Peyer's patch (tissue), 4 donors: ENCODE measurements around the gene GSAP. TPM values are rescaled to one million over a fixed set of nuclear protein-coding genes. Genes with fewer than 3 reads are reported as not detected.
"Not testable (repeated sequence)": the region's sequence is repeated elsewhere in the genome, so short reads cannot be mapped to it uniquely, and the experiment has no call there.

Experiments
- DNase-seq, 3 donors: peaks; one replicate each; pipeline ENCODE4 v3.0.0-alpha.2; 2017 to 2019
- H3K27ac ChIP-seq, 4 donors: fragments of 200-600 bp; sonication (generic); one replicate each; pipeline ENCODE4 v1.5.1; 2016 to 2019
- H3K27me3 ChIP-seq, 2 donors: fragments of 200-600 bp; sonication (generic); one replicate each; pipeline ENCODE4 v1.5.1; 2019
- H3K36me3 ChIP-seq, 3 donors: fragments of 200-600 bp; sonication (generic); one replicate each; pipeline ENCODE4 v1.5.1; 2016 to 2019
- H3K4me1 ChIP-seq, 4 donors: fragments of 200-600 bp; sonication (generic); one replicate each; pipeline ENCODE4 v1.5.1; 2016 to 2019
- H3K4me3 ChIP-seq, 4 donors: fragments of 200-600 bp; sonication (generic); 1 replicate in 3 of 4; 2 replicates in 1 of 4; pipeline ENCODE4 v1.5.1; 2016 to 2019; ENCODE audit warnings: mild to moderate bottlenecking in 1 of 4
- H3K9me3 ChIP-seq, 4 donors: fragments of 200-600 bp; sonication (generic); one replicate each; pipeline ENCODE4 v1.5.1; 2016 to 2019; ENCODE audit warnings: mild to moderate bottlenecking in 1 of 4
- POLR2A ChIP-seq, 2 donors: fragments of 450-650 bp; IDR thresholded peaks; one replicate each; pipeline ENCODE4 v1.5.1; 2017; ENCODE audit warnings: antibody characterized with exemption in 2 of 2, mild to moderate bottlenecking in 2 of 2, moderate library complexity in 2 of 2
- total RNA-seq, 4 donors: library from RNA; depleted of rRNA; stranded (reverse); fragments of >200 nt; gene quantifications; one replicate each; pipeline ENCODE4 v1.1.0, GENCODE V29; 2016
- TF ChIP-seq, protein P1 (sequence below), 6 experiments: fragments of 450-650 bp in 4 of 6; fragments of 200-600 bp in 2 of 6; sonication (generic) in 1 of 6; IDR thresholded peaks; one replicate each; pipeline ENCODE4 v1.5.1; 2017 to 2019; ENCODE audit warnings: antibody characterized with exemption in 6 of 6, mild to moderate bottlenecking in 3 of 6, moderate library complexity in 1 of 6

The GSAP gene
- total RNA-seq, 4 donors from 2014 or later: 6.8 to 70.1 (median 28.7) TPM

GRCh38 chr7:77455321-77455720 is 39.2 kb upstream of the GSAP start:
- DNase-seq: no peak
- Histone ChIP-seq H3K27ac (no peak overlapping the region), H3K4me3 (no peak overlapping the region), H3K36me3 (no peaks in the 10 kb centered on the region), H3K9me3 (no peaks in the 10 kb centered on the region), H3K4me1 (no peaks in the 10 kb centered on the region), H3K27me3 (no peaks in the 10 kb centered on the region)
- TF ChIP-seq, protein P1, sequence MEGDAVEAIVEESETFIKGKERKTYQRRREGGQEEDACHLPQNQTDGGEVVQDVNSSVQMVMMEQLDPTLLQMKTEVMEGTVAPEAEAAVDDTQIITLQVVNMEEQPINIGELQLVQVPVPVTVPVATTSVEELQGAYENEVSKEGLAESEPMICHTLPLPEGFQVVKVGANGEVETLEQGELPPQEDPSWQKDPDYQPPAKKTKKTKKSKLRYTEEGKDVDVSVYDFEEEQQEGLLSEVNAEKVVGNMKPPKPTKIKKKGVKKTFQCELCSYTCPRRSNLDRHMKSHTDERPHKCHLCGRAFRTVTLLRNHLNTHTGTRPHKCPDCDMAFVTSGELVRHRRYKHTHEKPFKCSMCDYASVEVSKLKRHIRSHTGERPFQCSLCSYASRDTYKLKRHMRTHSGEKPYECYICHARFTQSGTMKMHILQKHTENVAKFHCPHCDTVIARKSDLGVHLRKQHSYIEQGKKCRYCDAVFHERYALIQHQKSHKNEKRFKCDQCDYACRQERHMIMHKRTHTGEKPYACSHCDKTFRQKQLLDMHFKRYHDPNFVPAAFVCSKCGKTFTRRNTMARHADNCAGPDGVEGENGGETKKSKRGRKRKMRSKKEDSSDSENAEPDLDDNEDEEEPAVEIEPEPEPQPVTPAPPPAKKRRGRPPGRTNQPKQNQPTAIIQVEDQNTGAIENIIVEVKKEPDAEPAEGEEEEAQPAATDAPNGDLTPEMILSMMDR (IDR thresholded peaks at IDR 0.05): no peak
- no peak for TF ChIP-seq POLR2A (IDR thresholded peaks at IDR 0.05)

DNA sequence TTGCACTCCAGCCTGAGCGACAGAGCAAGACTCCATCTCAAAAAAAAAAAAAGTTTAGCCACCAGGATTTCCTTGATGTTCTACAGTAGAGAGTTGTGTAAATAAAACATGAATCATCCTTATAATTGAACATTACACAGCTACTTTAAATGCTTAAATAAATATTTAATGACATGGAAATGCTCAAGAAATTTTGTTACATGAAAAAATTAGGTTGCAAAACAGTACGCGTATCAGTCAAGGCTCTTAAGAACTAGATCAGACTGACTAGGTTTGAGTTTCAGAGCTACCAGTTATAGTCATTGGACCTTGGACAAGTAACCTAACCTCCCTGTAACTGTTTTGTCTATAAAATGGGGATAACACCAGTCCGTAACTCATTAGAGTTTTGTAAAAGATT is 38.7 kb upstream of the GSAP start:
- H3K27me3 ChIP-seq: no peaks in the 10 kb centered on the region
- no peaks in the 10 kb centered on the region for H3K9me3 ChIP-seq
- H3K27ac ChIP-seq: no peak overlapping the region
- H3K36me3 ChIP-seq: no peaks in the 10 kb centered on the region
- TF ChIP-seq, protein P1 (IDR thresholded peaks at IDR 0.05): no peak
- TF ChIP-seq POLR2A (IDR thresholded peaks at IDR 0.05): no peak
- no peak for DNase-seq
- no peaks in the 10 kb centered on the region for H3K4me1 ChIP-seq
- no peak overlapping the region for H3K4me3 ChIP-seq

DNA sequence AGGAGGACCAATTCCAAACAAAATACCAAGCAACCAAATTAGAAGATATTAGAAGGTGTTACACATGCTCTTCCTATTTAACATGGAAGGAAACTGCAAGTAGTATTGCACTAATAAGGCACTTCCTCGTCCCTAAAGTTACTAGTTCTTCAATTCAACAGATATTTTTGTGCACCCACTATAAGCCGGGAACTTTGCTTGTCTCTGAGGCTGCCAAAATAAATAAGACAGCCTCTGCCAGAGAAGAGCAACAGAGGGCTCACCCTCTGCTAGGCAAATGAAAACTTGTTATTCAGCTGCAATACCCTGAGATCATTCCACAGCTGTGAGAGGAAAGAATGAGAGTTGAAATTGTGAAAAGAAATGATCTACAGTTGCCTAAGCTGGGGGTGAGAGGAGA is 37.4 kb upstream of the GSAP start:
- H3K27me3 ChIP-seq: no peaks in the 10 kb centered on the region
- DNase-seq: no peak
- no peaks in the 10 kb centered on the region for H3K9me3 ChIP-seq
- TF ChIP-seq POLR2A (IDR thresholded peaks at IDR 0.05): no peak
- TF ChIP-seq, protein P1 (IDR thresholded peaks at IDR 0.05): no peak
- H3K36me3 ChIP-seq: no peaks in the 10 kb centered on the region
- H3K27ac ChIP-seq: no peak overlapping the region
- H3K4me3 ChIP-seq: no peak overlapping the region
- H3K4me1 ChIP-seq: no peaks in the 10 kb centered on the region

- DNase-seq, H3K4me1 ChIP-seq, H3K27me3 ChIP-seq, H3K27ac ChIP-seq, H3K9me3 ChIP-seq, H3K36me3 ChIP-seq: not testable (repeated sequence)
- H3K4me3 ChIP-seq: peak overlapping the region in 1 of 4 donors; percentile 12
Measured at GRCh38 chr7:77451950-77452349, 35.8 kb upstream of the GSAP start.

- H3K4me3 ChIP-seq: no peak overlapping the region
- DNase-seq: no peak
- TF ChIP-seq, protein P1 (IDR thresholded peaks at IDR 0.05): no peak
- no peak for TF ChIP-seq POLR2A (IDR thresholded peaks at IDR 0.05)
- no peak overlapping the region for H3K27ac ChIP-seq
- H3K27me3 ChIP-seq: no peaks in the 10 kb centered on the region
- no peaks in the 10 kb centered on the region for H3K9me3 ChIP-seq
- no peaks in the 10 kb centered on the region for H3K36me3 ChIP-seq
- H3K4me1 ChIP-seq: no peaks in the 10 kb centered on the region
Measured at GRCh38 chr7:77450613-77451012, 34.5 kb upstream of the GSAP start.

DNA sequence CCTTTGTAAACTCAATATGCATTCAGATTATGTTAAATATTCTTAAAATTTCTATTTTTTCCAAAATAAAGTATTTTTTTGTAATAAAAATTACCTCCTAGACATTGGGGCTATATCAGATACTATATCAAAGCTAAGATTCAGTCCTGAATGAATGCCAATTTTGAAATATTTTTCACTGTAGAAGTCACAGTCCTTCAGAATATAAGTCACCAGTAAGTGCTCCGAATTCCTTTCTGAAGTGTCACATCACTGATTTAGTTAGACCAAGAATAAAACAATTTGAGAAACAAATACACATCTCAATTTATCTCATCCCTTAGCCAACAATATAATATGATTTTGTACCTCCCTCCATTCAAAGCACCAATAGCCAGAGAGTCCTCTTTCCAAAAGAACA is 33.9 kb upstream of the GSAP start:
- TF ChIP-seq, protein P1 (IDR thresholded peaks at IDR 0.05): no peak
- no peak for TF ChIP-seq POLR2A (IDR thresholded peaks at IDR 0.05)
- H3K36me3 ChIP-seq: no peaks in the 10 kb centered on the region
- no peak overlapping the region for H3K4me3 ChIP-seq
- H3K27ac ChIP-seq: no peak overlapping the region
- no peaks in the 10 kb centered on the region for H3K4me1 ChIP-seq
- no peak for DNase-seq
- H3K9me3 ChIP-seq: no peaks in the 10 kb centered on the region
- H3K27me3 ChIP-seq: no peaks in the 10 kb centered on the region
